AG04449 (cell line): ENCODE measurements around the gene NCCRP1.

Source experiments
- CTCF ChIA-PET: fragments of 350-600 bp; formaldehyde crosslinking; extraction: SDS; loops from one replicate; lab custom pipeline; 2021; ENCODE audit warnings: antibody characterized with exemption; lab: Yijun Ruan, JAX
- POLR2A ChIA-PET: fragments of 400-600, 350-600 bp; formaldehyde crosslinking; extraction: SDS; loops from one replicate; lab custom pipeline; 2020; ENCODE audit warnings: antibody characterized with exemption, inconsistent platforms; lab: Yijun Ruan, JAX
- DNase-seq: peaks from one replicate; pipeline ENCODE4 v3.0.0-alpha.2; 2010; ENCODE audit warnings: low read depth, low spot score
- H3K4me3 ChIP-seq: 2 replicates; pipeline ENCODE4 v1.5.1; 2011; ENCODE audit warnings: low read depth, mild to moderate bottlenecking, control low read depth, low read length
- TF ChIP-seq, protein P1 (sequence below): IDR thresholded peaks from one replicate; pipeline ENCODE4 v1.5.1; 2011; ENCODE audit warnings: mild to moderate bottlenecking, moderate library complexity, low read length, control low read depth, inconsistent platforms; ENCODE audit not compliant: insufficient read depth; ENCODE audit errors: missing control alignments

NCCRP1 gene

DNA sequence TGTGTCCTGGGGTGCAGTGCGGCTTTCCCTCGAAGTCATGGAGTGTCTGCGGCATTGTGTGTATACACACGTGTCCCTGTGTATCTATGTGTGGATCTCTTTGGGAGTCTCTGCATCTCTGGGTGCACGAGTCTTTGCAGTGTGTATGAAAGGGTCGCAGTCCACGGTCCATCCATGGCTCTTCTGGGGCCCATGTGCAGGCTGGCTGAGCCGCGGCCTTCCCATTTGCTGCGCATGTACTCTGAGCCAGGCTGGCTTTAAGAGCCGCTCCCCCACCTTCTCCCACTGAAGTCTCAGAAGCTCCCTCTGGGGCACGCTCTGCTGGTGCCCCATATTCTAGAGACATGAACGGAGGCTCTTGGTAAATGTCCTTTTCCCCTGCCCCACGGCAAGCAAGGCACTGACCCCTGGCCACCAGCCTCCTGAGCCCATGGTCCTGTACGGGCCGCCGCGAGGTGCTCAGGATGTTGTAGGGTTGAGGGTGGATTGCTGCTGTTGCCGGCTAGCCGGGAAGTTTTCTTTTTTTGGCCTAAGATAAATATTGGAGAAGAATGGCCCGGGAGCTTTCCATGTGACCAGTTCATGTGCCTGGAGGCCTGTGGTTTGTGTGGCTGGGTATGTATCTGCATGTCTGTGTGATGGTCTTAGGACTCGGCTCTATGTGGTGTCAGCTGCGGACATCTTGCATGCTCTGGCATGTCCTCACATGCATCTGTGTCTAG is 39.3 kb upstream of the NCCRP1 start:
- TF ChIP-seq, protein P1, sequence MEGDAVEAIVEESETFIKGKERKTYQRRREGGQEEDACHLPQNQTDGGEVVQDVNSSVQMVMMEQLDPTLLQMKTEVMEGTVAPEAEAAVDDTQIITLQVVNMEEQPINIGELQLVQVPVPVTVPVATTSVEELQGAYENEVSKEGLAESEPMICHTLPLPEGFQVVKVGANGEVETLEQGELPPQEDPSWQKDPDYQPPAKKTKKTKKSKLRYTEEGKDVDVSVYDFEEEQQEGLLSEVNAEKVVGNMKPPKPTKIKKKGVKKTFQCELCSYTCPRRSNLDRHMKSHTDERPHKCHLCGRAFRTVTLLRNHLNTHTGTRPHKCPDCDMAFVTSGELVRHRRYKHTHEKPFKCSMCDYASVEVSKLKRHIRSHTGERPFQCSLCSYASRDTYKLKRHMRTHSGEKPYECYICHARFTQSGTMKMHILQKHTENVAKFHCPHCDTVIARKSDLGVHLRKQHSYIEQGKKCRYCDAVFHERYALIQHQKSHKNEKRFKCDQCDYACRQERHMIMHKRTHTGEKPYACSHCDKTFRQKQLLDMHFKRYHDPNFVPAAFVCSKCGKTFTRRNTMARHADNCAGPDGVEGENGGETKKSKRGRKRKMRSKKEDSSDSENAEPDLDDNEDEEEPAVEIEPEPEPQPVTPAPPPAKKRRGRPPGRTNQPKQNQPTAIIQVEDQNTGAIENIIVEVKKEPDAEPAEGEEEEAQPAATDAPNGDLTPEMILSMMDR: no peak
- ChIA-PET POLR2A (no interaction called here), CTCF (interaction anchor here (0.7 kb wide), 1 partner anchor 12 kb away, joined by 3 read pairs; no protein-coding TSS in a partner anchor)
- no peak overlapping the region for H3K4me3 ChIP-seq
- no peak for DNase-seq

DNA sequence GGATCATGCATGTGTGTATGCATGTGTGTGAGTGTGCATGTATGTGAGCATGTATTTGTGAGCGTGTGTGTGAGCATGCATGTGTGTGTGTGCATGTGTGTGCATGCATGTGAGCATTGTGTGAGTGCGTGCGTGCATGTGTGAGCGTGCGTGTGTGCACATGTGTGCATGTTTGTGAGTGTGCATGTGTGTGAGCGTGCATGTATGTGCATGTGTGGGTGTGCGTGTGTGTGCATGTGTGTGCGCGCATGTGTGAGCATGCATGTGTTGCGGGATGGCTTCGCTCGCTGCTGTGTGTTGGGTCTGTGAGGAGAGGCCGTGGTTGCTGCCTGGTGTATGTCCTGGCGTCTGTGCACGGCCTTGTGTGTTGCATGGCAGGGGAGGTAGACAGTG is 38.8 kb upstream of the NCCRP1 start:
- ChIA-PET POLR2A (no interaction called here), CTCF (no interaction called here)
- no peak for DNase-seq
- H3K4me3 ChIP-seq: no peak overlapping the region
- TF ChIP-seq, protein P1: no peak

DNA sequence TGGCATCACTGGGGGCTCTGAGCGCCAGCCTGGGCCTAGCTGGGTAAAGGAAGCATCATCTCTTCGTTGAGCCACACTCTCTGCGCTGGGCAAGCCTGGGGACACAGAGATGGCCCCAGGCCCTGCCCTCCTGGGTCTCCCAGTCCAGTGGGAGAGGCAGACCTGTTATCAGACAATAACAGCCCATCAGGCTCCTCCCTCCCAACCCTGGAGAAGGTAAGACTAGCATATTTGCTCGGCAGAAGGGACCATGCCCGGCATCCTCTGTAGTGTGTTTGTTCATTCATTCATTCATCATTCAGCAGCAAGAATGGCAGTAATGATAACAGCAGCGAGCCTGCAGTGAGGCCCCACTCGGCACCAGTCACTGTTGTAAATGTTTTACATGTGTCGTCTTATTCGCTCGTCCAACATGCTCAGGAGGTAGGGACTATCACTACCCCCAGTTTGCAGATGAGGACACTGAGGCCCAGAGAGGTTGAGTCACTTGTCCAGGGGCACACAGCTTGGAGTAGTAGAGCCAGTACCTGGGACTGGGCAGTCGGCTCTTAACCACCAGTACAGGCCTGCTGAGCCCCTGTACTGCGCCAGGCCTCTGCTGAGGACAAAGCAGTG is 38.0 kb upstream of the NCCRP1 start:
- POLR2A ChIA-PET: no interaction called here

DNA sequence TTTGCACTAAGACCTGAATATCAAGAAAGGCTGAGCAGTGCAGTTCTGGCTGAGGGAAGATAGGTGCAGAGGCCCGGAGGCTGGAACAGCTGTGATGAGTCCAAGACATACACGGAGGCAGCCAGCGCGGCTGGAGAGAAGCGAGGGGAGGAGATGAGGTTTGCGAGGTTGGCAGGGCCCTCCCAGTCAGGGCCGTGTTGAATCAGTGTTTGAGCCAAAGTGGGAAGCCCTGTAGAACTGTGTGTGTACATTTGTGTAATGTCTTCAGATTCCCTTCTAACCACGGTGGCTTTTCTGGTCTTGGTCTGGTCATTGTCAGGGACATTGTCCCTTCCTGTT is 36.3 kb upstream of the NCCRP1 start:
- ChIA-PET CTCF (no interaction called here), POLR2A (no interaction called here)
- H3K4me3 ChIP-seq: no peak overlapping the region
- DNase-seq: no peak
- TF ChIP-seq, protein P1: no peak

More for the DNA sequence above, 38.0 kb upstream of the NCCRP1 start:
- TF ChIP-seq, protein P1: no peak
- CTCF ChIA-PET: no interaction called here
- H3K4me3 ChIP-seq: no peak overlapping the region
- DNase-seq: no peak

DNA sequence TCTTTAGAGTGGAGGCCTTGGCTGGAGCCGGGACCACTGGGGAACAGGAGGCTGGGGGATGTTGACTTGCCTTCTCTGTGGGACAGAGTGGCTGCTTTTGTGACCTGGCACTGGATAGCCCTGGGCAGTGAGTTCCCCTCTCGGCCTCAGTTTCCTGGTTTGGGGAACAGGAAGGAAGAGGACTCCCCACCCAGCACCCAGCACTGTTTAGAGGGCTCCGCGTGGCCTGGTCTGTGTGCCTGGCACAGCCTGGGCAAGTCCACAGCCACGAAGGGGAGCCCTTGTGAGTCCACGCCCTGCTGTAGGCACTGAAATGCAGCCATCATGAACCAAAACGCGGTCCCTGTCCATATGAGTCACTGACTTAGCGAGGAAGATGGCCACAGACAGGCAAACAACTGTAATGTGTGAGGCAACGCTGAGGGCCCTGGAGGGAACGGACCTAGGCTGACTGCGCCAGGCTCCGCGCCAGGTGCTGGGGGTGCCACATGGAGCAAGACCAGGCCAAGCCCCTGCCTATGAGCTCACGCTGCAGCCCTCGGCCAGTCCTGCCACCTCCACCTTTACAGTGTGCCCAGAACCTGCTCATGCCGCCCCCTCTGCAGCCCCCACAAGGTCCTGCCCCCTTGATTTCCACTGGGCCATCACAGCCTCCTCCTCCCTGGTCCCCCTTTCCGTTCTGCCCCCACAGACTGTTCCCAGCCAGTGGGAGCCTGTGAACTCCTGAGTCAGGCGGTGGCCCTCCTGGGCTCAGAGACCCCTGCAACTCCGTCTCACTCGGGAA is 35.7 kb upstream of the NCCRP1 start:
- no peak for DNase-seq
- ChIA-PET POLR2A (no interaction called here), CTCF (no interaction called here)
- TF ChIP-seq, protein P1: no peak
- no peak overlapping the region for H3K4me3 ChIP-seq
